Measurements from ENCODE around the gene FAM47E.

GRCh38 chr4:76265631-76266218 is 14.2 kb downstream of the FAM47E start:
- no peak for TF ChIP-seq MYC (IDR thresholded peaks at IDR 0.05; ENCODE audit: low read depth, low read length)
- no peak for TF ChIP-seq MYC (CRISPR knock-in tag; IDR thresholded peaks at IDR 0.05; ENCODE audit: borderline replicate concordance, low read depth)
- no peak for TF ChIP-seq CTCF (IDR thresholded peaks at IDR 0.05 in 2 of 3, conservative IDR thresholded peaks at IDR 0.05 in 1 of 3; ENCODE audit: insufficient read depth in 2 of 3, low read depth in 1 of 3, low read length in 3 of 3)
- TF ChIP-seq ZBTB17 (CRISPR knock-in tag; IDR thresholded peaks at IDR 0.05) = no peak
- TF ChIP-seq CHD4 (IDR thresholded peaks at IDR 0.05; ENCODE audit: insufficient read depth, insufficient replicate concordance, low read depth, low read length, poor library complexity, severe bottlenecking) = no peak
- no peak for TF ChIP-seq BHLHE40 (IDR thresholded peaks at IDR 0.05; ENCODE audit: low read length)
- no peak for TF ChIP-seq TSHZ1 (CRISPR knock-in tag; IDR thresholded peaks at IDR 0.05)
- no peak for TF ChIP-seq ZNF274 (IDR thresholded peaks at IDR 0.05; ENCODE audit: borderline replicate concordance, low read depth, low read length)
- TF ChIP-seq SRF (CRISPR knock-in tag; IDR thresholded peaks at IDR 0.05) = no peak
- no peak for TF ChIP-seq CEBPG (CRISPR knock-in tag; IDR thresholded peaks at IDR 0.05)
- TF ChIP-seq CEBPG (tag; conservative IDR thresholded peaks at IDR 0.05 in 1 of 2, IDR thresholded peaks at IDR 0.05 in 1 of 2) = no peak
- no peak for TF ChIP-seq AFF4 (CRISPR knock-in tag; IDR thresholded peaks at IDR 0.05)
- TF ChIP-seq REST (IDR thresholded peaks at IDR 0.05; ENCODE audit: borderline replicate concordance) = no peak
- TF ChIP-seq REST (CRISPR knock-in tag; IDR thresholded peaks at IDR 0.05; ENCODE audit: low read depth) = no peak
